SK-N-MC (cell line): ENCODE data around the gene SAMD9.
"Not testable (repeated sequence)": the region's sequence is repeated elsewhere in the genome, so short reads cannot be mapped to it uniquely, and the experiment has no call there.

Experiments used
- DNase-seq: peaks from one replicate; pipeline ENCODE4 v3.0.0-alpha.2; 2011; ENCODE audit warnings: low read depth, low spot score
- H3K27ac ChIP-seq: fragments of 200-600 bp; sonication (generic); 2 replicates; pipeline ENCODE4 v1.5.1; 2016; ENCODE audit warnings: mixed run types
- H3K36me3 ChIP-seq: fragments of 200-600 bp; sonication (generic); 2 replicates; pipeline ENCODE4 v1.6.1; 2017; ENCODE audit warnings: antibody characterized with exemption, low read length, mixed read lengths; ENCODE audit not compliant: insufficient read depth
- H3K4me3 ChIP-seq: fragments of 200-600 bp; sonication (generic); 2 replicates; pipeline ENCODE4 v1.5.1; 2016
- H3K9ac ChIP-seq: fragments of 200-600 bp; sonication (generic); 2 replicates; pipeline ENCODE4 v1.8.0; 2017; ENCODE audit warnings: mixed run types, mixed read lengths; ENCODE audit not compliant: insufficient read length
- H3K9me3 ChIP-seq: fragments of 200-600 bp; sonication (generic); 2 replicates; pipeline ENCODE4 v1.6.1; 2017; ENCODE audit warnings: low read depth, mild to moderate bottlenecking, antibody characterized with exemption, low read length, moderate library complexity, mixed read lengths
- EZH2 ChIP-seq: fragments of 200-600 bp; sonication (generic); IDR thresholded peaks from one replicate; pipeline ENCODE4 v1.6.1; 2017; ENCODE audit warnings: antibody characterized with exemption
- FOXP2 ChIP-seq: optimal IDR thresholded peaks from 2 replicates; pipeline ENCODE3; 2011; ENCODE audit warnings: mild to moderate bottlenecking, moderate library complexity; ENCODE audit not compliant: insufficient read depth; ENCODE audit errors: extremely low read length, control extremely low read depth
- POLR2AphosphoS5 ChIP-seq: IDR thresholded peaks from 2 replicates; pipeline ENCODE4 v1.6.1; 2012; ENCODE audit warnings: mild to moderate bottlenecking, low read depth, low read length, borderline replicate concordance

The SAMD9 gene

DNA sequence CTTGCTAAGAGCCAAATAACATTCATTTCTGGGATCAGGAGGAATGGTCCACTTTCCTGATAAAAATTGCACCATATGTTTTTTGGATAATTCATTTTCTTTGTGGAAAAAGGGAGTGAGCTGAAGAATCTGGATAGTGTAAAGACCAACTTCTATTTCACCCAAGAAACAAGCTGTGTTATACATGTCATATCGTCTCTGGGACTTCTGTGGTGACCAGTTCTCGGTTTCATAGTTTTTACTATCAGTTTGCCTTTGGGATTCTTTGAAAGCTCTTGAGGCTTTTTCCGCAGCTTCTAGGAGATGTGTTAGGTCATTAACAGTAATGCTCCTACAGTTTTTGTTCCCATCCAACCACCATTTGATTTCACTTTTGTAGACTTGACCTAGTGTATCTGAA lies 14.4 kb upstream of the SAMD9 start:
- Histone ChIP-seq H3K27ac (no peak overlapping the region), H3K9ac (no peak overlapping the region), H3K9me3 (no peaks in the 10 kb centered on the region), H3K36me3 (no peaks in the 10 kb centered on the region), H3K4me3 (no peak overlapping the region)
- DNase-seq = no peak
- TF ChIP-seq POLR2AphosphoS5 = no peak
- TF ChIP-seq FOXP2 = no peak
- no peak for TF ChIP-seq EZH2

DNA sequence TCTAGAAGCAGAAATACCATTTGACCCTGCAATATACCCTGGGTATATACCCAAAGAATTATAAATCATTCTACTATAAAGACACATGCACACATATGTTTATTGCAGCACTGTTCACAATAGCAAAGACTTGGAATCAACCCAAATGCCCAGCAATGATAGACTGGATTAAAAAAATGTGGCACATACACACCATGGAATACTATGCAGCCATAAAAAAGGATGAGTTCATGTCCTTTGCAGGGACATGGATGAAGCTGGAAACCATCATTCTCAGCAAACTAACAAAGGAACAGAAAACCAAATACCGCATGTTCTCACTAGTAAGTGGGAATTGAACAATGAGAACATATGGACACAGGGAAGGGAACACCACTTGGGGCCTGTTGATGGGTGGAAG lies 9.2 kb upstream of the SAMD9 start:
- H3K9ac ChIP-seq, H3K9me3 ChIP-seq, H3K27ac ChIP-seq, H3K36me3 ChIP-seq, H3K4me3 ChIP-seq, DNase-seq: not testable (repeated sequence)

DNA sequence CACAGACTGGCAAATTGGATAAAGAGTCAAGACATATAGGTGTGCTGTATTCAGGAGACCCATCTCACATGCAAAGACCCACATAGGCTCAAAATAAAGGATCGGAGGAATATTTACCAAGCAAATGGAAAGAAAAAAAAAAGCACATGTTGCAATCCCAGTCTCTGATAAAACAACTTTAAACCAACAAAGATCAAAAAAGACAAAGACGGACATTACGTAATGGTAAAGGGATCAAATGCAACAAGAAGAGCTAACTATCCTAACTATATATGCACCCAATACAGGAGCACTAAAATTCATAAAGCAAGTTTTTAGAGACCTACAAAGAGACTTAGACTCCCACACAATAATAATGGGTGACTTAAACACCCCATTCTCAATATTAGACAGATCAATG lies 5.8 kb upstream of the SAMD9 start:
- not testable (repeated sequence) for H3K27ac ChIP-seq, H3K4me3 ChIP-seq, H3K36me3 ChIP-seq, H3K9me3 ChIP-seq, DNase-seq, H3K9ac ChIP-seq

DNA sequence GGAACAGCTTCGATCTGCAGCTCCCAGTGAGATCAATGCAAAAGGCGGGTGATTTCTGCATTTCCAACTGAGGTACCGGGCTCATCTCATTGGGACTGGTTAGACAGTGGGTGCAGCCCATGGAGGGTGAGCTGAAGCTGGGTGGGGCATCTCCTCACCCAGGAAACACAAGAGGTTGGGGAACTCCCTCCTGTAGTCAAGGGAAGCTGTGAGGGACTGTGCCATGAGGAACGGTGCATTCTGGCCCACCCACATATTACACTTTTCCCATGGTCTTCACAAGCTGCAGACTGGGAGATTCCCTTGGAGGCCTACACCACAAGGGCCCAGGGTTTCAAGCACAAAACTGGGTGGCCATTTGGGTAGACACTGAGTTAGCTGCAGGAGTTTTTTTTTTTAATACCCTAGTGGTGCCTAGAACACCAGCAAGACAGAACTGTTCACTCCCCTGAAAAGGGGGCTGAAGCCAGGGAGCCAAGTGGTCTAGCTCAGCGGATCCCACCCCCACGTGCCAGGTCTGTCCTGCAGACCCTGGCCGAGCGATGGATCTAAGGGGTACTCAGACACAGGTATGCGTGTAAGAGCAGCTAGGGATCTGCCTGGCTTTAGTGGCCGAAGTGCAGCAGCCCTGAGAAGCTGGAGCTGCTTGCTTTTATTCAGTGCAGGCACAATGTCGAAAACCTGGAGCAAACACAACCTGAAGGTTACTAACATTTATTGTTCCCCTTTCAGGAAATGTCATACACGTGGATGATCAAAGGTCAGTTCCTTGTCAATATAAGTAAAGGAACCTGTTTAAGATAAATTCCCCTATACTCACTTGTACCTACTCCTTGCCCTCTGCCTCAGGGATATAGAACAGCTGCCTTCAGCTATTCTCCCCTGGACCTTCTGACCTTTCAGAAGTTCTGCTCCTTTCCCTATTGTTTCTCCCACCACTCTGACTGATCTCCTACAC lies 3.1 kb upstream of the SAMD9 start:
- H3K9me3 ChIP-seq = no peaks in the 10 kb centered on the region
- H3K36me3 ChIP-seq = no peaks in the 10 kb centered on the region
- DNase-seq = no peak
- H3K27ac ChIP-seq = no peak overlapping the region
- TF ChIP-seq EZH2 = no peak
- TF ChIP-seq FOXP2 = no peak
- no peak for TF ChIP-seq POLR2AphosphoS5
- no peak overlapping the region for H3K4me3 ChIP-seq
- no peak overlapping the region for H3K9ac ChIP-seq

DNA sequence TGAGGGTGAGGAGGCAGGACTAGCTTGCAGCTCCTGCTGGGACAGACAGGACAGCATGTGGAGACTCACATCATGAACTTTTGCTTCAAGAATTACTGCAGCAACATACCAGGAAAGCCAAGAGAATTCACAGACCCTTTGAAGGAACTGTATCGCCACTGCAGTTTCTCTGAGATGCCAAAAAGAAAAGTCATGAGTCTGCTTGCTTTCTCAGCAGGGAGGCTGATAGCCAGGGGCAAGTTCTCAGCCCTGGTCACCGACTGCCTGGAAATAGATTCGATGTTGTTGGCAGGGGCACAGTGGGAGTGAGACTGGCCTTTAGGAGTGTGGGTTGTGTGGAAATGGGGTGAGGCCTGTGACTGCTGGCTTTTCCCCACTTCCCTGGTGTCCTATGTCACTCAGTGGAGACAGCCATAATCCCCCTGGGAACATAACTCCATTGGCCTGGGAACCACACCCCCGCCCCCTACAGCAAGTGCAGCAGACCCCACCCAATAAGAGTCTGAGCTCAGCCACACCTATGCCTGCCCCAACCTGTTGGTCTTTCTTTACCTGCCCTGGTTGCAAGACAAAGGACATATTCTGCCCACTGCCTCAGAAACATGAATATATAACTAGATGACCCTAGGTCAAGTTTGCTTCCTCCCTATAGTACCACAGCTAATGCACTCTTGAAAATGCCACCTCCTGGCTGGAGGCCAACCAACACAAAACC lies 1.6 kb upstream of the SAMD9 start:
- Histone ChIP-seq H3K27ac (no peak overlapping the region), H3K9me3 (no peaks in the 10 kb centered on the region), H3K4me3 (no peak overlapping the region), H3K9ac (no peak overlapping the region), H3K36me3 (no peaks in the 10 kb centered on the region)
- no peak for DNase-seq
- TF ChIP-seq EZH2 = no peak
- TF ChIP-seq FOXP2 = no peak
- no peak for TF ChIP-seq POLR2AphosphoS5

DNA sequence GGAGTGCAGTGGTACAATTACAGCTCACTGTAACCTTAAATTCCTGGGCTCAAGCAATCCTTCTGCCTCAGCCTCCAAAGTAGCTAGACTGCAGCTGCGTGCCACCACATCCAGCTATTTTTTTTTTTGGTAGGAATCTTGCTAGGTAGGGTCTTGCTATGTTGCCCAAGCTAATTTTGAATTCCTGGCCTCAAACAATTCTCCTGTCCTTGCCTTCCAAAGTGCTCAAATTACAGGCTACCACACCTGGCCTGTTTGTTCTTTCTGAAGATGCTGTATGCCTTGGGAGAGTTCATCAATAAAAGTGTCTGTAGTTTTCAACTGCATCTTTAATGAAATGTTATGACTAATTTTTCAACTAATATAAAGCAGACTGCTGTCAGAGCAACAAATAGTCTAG lies 452 bp downstream of the SAMD9 start:
- Histone ChIP-seq H3K9me3 (no peaks in the 10 kb centered on the region), H3K36me3 (no peaks in the 10 kb centered on the region), H3K9ac (peak overlapping the region; percentile 74), H3K27ac (no peak overlapping the region), H3K4me3 (peak overlapping the region; percentile 84)
- no peak for DNase-seq
- TF ChIP-seq EZH2 (no peak), POLR2AphosphoS5 (no peak), FOXP2 (no peak)

DNA sequence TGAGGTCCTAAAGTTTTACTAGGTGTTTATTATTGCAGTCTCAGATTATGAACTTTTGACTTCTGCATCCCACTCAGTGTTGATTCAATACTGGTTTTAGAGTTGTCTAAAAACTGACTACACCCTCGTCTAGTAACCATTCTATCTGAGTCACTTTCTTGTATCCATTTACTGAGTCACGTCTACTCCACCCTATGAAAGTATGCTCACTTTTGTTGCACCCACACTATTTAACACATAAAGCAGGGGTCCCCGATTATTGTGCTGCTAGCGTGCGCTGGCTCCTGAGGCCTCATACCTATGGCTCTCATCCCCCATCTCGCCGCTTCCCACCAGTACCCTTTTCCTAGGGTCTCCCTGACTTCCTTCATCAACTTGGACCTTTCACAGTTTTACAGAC lies 2.0 kb downstream of the SAMD9 start:
- H3K36me3 ChIP-seq = no peaks in the 10 kb centered on the region
- H3K9ac ChIP-seq = no peak overlapping the region
- H3K27ac ChIP-seq = no peak overlapping the region
- no peak for DNase-seq
- TF ChIP-seq EZH2 (no peak), FOXP2 (no peak)
- no peaks in the 10 kb centered on the region for H3K9me3 ChIP-seq
- no peak overlapping the region for H3K4me3 ChIP-seq

DNA sequence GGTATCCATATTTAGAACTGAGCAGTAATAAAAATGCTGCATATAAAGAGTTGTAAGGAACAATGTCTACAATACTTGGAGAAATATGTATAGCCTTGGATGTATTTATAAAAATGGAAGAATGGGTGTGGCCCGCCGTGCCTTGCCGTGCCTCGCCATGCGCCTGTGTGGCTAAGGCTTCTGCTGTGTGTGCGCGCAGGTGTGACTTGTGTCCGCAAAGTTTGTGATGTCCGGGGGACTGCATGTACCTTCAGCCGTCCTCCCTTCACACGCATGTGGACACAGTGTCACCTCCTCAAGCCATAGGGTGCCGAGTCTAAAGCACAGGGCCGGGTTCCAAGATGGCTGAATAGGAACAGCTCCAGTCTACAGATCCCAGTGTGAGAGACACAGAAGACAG lies 9.8 kb downstream of the SAMD9 start:
- no peaks in the 10 kb centered on the region for H3K9me3 ChIP-seq
- H3K36me3 ChIP-seq = peaks cover 9% of the 10 kb centered on the region
- no peak overlapping the region for H3K9ac ChIP-seq
- TF ChIP-seq EZH2 (no peak), POLR2AphosphoS5 (no peak)
- H3K4me3 ChIP-seq = no peak overlapping the region
- no peak overlapping the region for H3K27ac ChIP-seq
- DNase-seq = no peak

DNA sequence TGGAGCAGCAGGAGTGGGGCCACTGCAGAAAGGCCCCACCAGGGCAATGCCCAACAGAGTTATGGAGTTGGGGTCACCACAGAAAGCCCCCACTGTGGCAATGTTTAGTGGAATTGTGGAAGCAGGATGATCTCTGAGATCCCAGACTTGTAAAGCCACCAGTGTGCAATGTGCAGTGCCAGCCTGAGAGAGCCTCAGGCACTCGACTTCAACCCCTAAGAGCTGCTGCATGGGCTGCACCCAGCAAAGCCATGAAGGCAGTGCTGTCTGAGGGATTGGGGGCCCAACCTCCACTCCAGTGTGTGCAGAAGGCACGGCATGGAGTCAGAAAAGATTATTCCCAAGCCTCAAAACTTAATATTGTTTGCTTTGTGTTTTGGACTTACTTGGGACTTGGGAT lies 20.4 kb downstream of the SAMD9 start:
- Histone ChIP-seq H3K9me3 (no peaks in the 10 kb centered on the region), H3K27ac (no peak overlapping the region), H3K9ac (no peak overlapping the region), H3K36me3 (no peaks in the 10 kb centered on the region), H3K4me3 (no peak overlapping the region)
- TF ChIP-seq POLR2AphosphoS5 = no peak
- no peak for TF ChIP-seq EZH2
- TF ChIP-seq FOXP2 = no peak
- no peak for DNase-seq
